SK-N-SH (cell line): Measurements from ENCODE around the gene SEBOX. TPM values are rescaled to one million over a fixed set of nuclear protein-coding genes. Genes with fewer than 3 reads are reported as not detected.

Experiments used
- polyA plus RNA-seq, 3 experiments: library from polyadenylated mRNA; depleted of rRNA; stranded (reverse); fragments of >200 nt; gene quantifications; 2 replicates each; pipeline ENCODE4 v1.2.3, GENCODE V29; 2012

The SEBOX gene
- polyA plus RNA-seq, 1 of the 3 experiments (the other 2 are of a cell fraction): not detected

Other genes with a start within 250 kb of the SEBOX start
- 8.6 and 11.4 TPM in 2 replicates for gene TMEM97, start 46.0 kb downstream of the SEBOX start, polyA plus RNA-seq (2012; rRNA removed)
- 73.9 and 75.6 TPM in 2 replicates for gene IFT20, start 29.7 kb downstream of the SEBOX start, polyA plus RNA-seq (2012; rRNA removed)
- gene TNFAIP1, start 29.4 kb downstream of the SEBOX start, polyA plus RNA-seq (2012; rRNA removed): 52.0 and 58.0 TPM in 2 replicates
- 96.1 and 98.1 TPM in 2 replicates for gene POLDIP2, start 7.7 kb downstream of the SEBOX start, polyA plus RNA-seq (2012; rRNA removed)
- gene VTN, start 5.1 kb upstream of the SEBOX start, polyA plus RNA-seq (2012; rRNA removed): 1.2 and 1.6 TPM in 2 replicates
- gene SARM1, start 6.5 kb upstream of the SEBOX start, polyA plus RNA-seq (2012; rRNA removed): 17.4 and 17.9 TPM in 2 replicates
- gene SLC46A1, start 41.0 kb upstream of the SEBOX start, polyA plus RNA-seq (2012; rRNA removed): 4.2 and 4.3 TPM in 2 replicates
- gene SLC13A2, start 108.4 kb upstream of the SEBOX start, polyA plus RNA-seq (2012; rRNA removed): not detected in 2 replicates
- gene FOXN1, start 141.1 kb upstream of the SEBOX start, polyA plus RNA-seq (2012; rRNA removed): not detected in 2 replicates
- gene UNC119, start 187.4 kb upstream of the SEBOX start, polyA plus RNA-seq (2012; rRNA removed): 89.9 and 106 TPM in 2 replicates
- 54.9 and 78.5 TPM in 2 replicates for gene PIGS, start 206.3 kb upstream of the SEBOX start, polyA plus RNA-seq (2012; rRNA removed)
- 10.1 and 10.3 TPM in 2 replicates for gene ALDOC, start 211.7 kb upstream of the SEBOX start, polyA plus RNA-seq (2012; rRNA removed)
- gene SPAG5, start 233.8 kb upstream of the SEBOX start, polyA plus RNA-seq (2012; rRNA removed): 36.5 and 42.3 TPM in 2 replicates
- gene RSKR, start 249.0 kb upstream of the SEBOX start, polyA plus RNA-seq (2012; rRNA removed): 7.9 and 13.1 TPM in 2 replicates